ENCODE data around the gene LEMD2.
A peak's percentile ranks its signal among the peaks of the same experiment; 100 is the strongest.

LEMD2 gene

DNA sequence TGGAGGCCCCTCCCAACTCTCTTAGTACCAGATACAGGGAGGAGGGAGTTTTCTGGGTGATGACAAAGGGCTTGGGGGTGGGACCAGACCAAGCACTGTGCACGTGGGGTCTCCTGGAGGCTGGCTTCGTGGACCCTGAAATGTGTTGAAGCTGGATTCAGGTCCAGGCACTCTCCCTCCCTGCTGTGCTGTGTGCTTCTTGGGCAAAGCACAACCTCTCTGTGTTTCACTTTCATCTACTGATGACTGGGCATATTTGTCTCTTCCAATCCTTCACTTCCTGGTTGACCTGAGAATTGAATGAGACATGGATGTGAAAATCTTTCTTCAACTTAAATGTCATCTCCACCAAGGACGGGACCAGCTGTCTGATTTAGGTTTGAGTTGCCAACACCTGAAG, 29.4 kb upstream of the LEMD2 start:
- no peak for DNase-seq

DNA sequence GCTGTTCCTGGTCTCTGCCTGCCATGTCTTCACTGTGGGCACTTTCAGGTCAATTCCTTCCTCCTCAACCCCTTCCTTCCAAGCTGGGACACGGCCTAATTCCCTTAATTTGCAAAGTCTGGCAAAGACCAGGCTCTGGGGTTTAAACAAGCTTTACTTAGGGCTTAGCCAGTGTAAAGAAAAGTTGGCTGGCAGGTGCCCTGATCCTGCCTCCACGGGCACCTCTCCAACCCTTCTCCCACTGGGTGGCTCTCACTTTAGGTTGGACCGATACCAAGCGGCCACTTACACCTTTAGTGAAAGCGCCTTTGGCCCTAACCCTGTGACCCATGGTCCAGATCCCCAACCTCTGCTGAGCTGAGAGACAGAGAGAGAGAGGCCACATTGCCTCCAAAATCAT, 28.6 kb upstream of the LEMD2 start:
- DNase-seq, result no peak

DNA sequence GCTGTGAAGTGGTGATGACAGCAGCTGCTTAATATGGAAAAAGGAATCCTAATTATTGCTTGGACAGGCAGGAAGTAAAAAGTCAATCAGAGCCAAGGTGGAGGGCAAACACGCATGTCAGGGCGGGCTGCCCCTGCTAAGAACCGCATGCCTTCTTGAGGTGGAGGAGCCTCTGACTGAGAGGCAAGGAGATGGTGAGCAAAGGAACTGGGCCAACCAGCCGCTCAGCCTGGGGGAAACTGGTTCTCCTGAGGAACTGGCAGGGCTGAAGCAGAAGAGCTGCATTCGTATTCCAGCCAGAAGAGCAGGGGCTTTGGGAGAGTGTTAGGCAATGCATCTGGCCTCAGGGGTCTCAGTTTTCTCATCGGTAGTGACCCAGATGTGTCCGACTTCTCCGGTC, 28.0 kb upstream of the LEMD2 start:
- no peak for DNase-seq

DNA sequence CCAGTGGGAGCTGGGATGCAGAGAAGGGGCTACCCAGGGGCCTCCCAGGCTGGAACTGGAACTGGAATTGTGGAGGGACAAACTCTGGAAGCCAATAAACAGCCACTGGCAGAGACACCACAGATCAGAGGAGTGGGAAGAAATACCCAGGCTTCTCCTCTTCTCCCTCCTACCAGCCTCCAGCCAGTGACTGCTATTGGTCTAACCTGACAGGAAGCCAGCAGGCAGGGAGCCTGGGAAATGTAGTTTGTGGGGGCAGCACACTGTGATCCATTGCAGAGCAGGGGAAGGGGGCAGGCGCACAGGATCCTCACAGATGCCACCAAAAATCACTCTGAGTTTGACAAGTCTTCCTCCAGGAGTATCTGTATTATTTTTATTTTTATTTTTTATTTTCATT, 26.9 kb upstream of the LEMD2 start:
- DNase-seq, result peak in 1 of 2 experiments; percentile 33

DNA sequence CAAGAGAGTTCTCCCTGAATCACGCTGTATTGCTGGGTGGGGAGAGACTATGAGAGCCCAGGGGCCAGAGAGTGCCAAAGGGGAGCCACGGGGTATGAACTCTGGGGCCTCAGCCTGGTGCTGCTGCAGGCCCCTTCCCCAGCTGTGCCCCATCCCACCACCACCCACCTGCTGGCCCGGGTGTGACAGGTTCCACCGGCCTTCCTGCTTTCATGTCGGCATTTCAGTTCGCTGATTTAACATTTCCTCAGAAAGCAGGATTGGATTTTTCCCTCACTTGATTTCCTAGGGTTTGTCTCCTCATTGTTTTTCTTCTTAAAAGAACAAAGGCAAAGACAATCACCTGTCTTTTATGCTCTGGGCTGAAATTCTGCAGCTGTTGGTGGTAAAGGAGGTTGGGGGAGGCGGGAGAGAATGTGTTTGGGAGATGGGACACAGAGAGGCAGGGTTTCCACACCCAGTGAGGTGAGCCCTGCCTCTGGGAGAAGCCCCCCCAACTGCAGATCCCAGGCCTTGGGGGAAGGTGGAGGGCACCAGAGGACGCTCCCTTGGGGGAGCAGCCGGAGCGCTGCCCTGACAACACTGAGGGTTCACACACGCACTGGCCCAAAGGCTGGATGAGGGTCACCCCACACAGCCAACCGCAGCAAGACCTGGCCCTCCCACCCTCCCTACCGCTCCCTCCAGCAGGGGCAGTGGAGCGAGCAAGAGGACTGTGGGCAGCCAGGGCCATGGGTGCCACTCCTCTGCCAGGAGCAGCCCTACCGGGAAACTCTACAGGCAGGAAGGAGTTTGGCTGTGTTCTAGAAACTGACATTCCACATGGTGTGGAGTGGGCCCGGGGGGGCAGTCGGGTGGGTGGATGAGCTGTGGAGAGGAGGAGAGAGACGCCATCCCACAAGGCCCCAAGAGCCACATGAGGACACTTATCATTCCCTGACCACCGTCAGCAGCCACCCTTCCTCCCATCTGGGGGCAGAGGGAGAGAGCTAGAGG, 25.4 kb upstream of the LEMD2 start:
- DNase-seq, result no peak

DNA sequence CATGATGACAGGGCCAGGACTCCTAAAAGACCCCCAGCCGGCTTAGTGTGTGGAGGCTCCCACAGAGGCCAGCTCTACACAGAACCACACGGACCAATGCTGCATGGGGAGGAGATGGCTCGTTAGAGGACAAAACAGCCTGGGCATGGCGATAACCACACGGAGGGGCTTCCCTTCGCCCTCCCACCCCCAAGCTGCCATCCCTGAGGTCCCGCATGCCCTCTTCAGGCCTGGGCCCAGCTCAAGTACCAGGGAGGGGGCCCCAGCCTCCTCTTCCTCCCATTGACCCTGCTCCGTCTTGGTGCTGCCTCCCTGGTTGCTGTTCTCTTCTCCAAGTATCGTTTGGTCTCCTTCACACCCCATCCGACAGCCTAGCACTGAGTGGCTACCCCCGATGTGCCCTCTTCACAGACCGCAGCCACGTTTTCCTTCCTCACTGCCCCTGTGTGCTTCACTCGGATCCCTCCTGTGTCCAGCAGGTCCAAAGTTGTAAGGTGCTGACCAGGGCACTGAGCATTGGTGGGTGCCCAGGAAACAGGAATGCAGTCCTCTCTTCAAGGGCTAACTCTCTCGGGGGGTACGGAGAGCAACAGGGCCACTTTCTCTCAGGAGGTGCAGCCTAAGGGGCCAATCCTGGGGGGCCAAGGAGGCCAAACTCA, 24.4 kb upstream of the LEMD2 start:
- no peak for DNase-seq

DNA sequence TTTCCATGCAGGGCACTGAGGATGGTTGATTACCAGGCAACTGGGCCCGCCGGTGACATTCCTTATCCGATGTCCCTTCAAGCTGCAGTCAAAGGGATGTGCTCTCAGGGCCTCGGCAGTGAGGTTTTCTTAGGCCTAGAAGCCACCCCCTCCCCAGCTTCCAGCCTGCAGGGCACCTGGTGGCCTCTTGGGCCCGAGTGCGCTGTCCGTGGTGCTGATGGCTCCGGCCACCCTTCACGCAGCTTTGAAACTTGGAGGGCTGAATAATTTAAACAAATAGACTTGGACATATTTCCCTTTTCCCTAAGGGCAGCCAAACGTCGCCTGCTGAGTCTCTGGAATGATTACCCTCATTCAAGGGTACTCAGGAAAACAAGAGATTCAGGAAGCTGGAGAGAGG, 23.7 kb upstream of the LEMD2 start:
- peak in 1 of 2 experiments; percentile 33 for DNase-seq

DNA sequence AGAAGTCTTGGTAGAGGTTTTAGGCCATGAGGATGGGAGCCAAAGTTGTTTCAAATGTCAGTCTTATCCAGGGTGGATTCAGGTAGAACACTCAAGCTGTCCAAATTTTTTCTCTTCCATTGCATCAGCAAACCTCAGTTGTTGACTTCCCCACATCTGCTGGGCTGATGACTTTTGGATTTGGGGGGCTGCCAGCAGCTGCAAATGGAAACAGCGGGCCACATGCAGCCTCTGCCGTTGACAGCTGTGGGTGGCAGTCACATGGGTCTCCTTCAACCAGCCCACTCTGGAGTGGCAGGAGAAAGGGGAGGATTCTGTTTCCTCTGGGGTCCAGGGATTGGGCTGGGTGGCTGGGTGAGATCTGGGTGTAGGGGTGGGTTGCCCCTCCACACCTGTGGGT, 20.7 kb upstream of the LEMD2 start:
- no peak for DNase-seq

DNA sequence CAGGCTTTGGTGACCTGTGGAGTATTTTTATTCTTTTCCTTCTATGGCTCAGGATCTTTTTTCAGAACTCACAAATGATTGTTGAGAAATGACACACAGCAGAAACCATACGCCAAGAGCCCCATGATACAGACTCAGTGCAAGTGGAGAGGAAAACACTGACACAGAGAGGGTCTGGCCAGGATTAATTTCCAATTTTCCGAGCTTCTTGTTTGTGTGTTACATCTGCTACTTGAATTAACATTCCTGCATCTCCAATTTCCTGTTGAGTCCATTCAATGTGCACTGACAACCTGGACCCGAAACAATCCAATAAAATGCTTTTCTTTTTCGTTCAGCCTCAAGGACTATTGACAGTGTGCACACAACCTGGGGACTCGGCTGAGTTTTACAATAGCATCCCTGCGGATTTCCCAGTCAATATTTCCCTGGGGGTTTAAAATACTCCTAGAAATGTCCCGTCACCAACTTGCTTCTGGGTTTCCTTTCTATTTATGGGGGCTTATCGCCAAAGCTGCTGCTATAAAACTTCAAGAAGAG, 19.8 kb upstream of the LEMD2 start:
- DNase-seq, result peak in 1 of 2 experiments; percentile 62

DNA sequence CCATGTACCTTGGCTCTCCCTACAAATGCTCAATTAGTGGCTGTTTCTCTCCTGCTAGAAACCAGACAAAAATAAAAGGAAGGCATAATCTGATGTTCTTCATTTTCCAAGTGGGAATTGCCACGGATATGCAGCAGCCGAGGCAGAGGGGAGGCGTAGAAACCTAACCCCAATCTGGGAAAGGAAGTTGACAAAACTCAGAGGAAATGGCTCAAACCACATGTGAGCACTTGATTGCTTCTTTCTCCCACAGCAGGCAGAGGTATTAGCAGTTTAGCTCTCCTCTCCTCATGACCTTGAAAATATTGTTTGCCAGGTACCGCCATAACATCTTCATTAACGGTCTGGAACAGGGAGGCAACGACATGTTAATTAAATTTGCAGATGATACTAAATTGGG, 18.7 kb upstream of the LEMD2 start:
- DNase-seq, result no peak

DNA sequence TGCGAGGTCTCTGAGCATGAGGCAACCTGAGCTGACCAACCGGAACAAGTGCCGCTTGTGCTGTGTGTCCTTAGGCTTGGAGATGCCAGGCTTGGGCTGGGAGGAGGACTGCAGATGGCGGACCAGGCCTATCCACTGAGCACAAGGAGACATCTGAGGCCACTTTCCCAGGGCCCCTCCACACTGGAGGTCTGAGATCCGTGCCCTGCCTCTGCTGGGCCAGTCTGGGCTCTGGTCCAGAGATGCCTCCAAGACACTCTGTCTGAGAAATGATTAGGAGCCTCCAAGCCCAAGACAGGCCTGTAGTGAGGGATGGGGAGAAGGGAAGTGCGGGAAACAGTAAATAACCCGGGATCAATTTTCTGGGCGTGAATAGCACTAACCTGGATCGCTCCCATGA, 17.9 kb upstream of the LEMD2 start:
- DNase-seq, result no peak

DNA sequence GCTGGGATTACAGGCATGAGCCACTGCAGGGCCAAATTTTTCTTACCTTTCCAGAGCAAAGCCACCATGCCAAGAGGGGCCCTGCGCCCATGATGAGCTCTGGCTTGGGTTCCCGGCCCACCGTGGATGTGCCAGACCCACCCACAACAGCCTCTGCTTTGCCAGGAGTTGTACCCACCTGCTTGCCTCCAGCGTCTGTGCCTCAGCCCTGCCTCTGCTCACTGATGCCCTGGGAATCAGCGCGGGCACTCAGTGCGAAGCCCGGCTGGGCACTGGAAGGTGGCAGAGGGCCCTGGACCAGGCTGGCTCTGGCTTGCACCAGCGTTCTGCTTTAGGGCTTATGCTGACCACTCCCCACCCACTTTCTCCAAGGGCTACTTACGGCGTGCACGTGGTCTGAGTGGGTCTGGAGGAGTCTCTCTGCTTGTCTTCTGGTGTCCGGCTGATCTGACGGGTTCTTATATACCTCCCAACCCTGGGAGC, 14.7 kb upstream of the LEMD2 start, which contains the start of gene MLN:
Gene MLN (minus strand): TSS at position 433 of the 483 bp plus-strand sequence. CDS start 2,840 bp downstream, outside the sequence.
- no peak for DNase-seq

DNA sequence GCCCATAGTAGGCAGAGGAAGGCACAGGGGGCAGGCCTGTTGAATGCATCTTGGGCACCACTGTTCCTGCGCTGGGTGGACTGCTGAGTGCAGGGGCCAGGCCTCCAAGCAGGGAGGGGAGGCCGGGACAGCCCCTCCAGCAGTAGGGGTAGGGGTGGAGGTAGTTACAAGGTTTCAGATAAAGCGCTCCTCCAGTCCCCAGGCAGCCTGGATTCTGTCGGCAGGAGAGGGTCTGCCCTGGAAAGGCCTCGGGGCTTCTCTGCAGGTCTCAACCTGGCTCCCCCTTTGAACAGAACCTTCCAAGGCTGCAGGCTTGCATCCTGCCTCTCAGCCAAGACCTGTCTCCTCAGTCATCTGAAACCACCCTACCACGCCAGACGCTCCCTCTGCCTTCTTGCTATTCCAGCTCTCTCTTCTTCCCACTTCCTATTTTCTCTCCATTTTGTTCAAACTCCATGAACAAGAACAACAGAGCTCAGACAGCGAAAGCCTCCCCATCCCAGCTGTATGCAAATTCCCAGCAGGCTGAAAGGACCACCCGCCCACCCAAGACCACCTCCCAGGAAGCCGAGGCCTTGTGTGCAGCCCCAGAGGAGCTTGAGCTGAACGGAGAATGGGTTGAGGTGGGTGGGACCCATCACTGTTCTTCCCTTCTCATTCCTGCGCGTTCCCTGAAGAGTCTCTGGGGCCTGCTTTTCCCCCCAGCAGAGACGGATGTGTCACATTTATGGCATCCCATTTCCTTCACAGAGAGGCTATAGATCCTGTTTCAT, 13.4 kb upstream of the LEMD2 start:
- no peak for DNase-seq

DNA sequence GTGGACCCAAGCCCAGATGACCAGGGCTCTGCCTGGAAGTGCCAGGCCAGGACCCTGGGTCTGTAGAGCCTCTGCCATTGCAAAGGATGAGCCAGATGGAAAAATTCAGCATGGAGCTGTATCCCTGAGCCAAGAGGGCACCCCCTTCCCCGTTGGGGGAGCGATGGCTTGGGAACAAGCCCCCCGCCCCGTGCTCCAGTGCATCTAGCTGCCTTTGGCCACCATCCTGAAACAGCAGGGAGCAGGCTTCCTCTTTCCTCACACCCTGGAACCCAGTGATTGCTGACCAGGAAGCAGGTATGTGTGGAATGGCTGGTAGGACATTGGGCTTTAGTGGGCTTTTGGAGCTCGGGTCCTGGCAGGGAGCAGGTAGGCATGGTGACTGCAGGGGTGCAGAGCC, 12.7 kb upstream of the LEMD2 start:
- DNase-seq, result no peak

DNA sequence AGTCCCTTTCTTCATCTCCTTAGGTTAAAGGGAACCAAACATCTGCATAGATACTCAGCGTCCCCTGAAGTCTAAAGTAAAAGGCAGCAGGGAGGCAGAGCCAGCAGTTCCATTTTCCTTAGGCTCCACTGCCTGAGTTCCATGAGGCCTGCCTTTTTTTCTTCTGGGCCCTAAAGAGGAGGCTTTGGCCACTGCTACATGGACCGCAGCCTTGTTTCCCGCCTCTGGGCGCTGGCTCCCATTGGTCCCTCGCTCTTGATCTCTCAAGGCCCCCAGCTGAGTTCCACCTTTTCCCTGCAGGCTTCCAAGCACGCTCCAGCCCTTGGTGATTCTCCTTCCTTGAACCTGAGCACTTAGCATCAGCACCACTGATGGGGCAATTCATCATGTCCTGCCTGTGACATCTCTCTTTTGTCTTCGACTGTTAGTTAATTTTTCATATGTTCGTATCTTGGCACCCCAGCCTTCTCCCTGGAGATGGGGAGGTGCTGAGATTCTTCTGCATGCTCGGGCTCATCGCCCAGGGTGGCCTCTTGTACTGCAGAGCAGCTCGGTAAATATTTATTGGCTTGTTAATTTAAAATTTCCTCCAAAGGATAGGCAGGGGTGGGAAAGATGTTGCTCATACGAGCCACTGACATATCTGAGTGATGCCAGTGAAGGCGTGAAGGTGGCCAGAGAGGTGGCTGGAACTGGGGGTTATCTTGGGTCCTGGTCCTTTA, 11.5 kb upstream of the LEMD2 start:
- no peak for DNase-seq

DNA sequence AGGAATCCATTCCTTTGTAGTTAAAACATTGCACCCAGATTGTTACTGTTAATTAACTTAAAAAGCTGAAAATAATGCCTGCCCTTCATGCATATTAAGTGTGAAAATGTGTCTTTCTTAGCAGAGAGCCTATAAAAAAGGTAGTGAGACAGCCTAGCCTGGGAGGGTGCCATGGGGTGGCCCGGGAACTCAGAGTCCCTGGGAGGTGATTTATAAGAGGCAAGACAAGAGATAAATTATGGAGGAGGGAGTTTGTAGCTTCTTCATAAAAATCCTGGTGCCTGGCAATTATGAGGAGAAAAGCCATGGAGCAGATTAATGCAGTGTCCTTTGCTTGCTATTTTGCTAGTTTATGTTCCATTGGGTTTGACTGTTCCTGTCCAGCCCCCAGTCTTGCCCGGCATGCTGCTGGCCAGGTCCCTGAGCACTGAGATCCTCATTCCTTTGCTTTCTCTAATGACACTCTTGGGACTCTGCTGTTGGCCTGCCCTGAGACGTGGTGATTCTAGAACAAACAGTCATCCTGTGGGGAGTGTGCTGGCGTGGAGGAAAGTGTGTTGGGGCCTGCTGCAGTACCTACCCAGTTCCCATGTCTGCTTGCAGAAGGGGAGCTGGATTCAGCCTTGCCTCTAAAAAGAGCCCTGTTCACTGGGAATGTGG, 10.7 kb upstream of the LEMD2 start:
- DNase-seq, result no peak

DNA sequence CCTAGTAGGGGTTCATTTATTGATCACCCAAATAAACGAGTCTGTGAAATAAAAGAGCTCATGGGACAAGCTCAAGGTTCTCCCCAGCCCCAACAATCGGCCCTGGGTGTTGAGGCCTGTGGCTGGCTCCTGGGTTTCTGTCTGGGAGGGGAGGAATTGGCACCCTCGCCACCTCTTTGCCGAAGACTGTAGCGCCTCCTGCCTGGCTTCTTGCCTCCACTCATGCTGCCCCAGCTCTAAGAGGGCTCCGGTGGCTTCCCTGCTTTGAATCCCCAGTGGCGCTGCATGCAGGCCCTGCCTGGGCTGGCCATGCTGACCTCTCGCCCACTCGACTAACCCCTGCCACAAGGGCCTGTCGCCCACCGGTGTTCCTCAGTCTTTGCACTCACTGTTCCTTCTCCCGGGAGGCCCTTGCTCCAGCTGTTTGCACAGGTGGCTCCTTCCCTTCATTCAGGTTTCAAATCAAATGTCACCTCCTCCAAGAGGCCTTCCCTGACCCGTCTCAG, 9.5 kb upstream of the LEMD2 start:
- DNase-seq, result no peak

DNA sequence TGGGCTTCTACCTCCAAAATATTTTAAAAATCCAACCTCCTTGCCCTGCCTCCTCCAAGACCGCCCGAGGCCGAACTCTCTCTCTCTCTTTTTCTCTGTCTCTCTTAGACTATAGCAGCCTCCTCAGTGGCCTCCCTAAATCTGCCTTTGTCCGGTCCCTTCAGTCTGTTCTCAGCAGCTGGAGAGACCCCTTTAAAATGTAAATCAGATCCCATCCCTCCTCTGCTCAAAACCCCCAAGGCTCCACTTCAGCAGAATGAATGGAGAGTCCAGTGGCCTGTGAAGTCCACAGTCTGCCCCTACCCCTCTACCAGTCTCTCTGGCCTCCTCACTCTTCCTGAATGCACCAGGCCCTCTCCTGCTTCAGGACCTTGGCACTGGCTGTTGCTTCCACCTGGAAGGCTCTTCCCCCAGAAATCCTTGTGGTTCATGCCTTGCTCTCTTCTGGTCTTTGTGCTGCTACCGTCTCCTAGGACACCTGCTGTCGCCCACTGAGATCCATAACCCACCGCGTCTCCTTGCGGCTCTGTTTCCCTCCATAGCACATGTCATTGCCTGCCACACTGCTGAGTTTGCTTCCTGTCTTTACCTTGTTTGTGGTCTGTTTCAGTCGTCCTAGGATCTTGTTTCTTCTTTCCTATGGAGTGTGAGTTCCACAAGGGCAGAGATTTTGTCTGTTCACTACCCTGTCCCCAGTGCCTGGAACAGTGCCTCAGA, 8.9 kb upstream of the LEMD2 start:
- no peak for DNase-seq

DNA sequence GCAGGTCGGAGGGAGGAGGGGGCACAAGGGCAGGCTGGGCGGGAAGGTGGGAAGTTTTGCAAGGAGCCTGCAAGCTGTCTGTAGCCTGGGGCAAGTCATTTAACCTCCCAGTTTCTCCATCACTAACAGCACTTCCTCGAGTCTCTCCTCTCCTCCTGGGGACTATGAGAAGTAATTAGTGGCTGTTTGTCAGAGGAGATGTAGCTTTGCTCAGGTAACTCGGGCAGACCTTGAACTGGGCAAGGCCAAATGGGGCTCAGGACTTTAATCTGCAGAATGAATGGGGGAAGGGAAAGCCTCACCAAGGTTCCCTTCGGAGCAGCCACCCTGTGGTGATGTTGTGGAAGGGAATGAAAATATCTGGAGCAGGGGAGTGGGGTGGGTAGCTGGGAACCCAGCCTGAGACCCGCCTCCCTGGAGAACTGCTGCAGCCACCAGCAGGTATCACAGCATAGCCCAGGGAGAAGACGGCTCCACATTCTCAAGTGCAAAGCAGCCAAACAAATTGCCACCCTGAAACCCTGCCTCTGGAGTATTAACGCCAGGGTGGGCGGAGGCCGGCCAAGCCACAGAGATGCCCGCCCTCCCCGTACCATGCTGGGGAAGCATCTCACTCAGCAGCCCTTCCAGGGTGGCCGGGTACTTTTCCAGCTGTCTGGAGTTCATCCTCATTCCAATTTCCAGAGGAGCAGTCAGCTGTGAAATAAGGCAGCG, 6.1 kb upstream of the LEMD2 start:
- no peak for DNase-seq

DNA sequence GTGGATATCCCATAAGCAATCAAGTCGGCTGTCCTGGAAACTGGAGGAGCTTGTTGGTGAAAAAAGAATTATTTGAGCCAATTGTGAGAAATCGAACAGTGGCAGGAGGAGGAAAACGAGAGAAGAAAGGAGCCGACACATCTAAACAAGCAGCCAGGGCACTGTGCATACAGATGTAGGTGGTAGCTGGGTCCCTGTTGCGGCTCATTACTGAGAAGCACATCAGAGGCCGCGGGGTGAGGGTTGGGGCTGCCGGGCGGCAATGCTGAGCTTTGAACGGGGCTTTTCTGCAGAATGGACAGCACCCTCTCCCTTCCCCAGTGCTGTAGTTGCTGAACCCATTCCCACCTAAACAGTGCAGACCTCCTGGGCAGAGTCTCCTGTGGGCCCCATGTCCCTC, 4.1 kb upstream of the LEMD2 start:
- DNase-seq, result no peak

All from NCI-H2081 (cell line).